ENCODE data around the gene ADGRV1.

DNA sequence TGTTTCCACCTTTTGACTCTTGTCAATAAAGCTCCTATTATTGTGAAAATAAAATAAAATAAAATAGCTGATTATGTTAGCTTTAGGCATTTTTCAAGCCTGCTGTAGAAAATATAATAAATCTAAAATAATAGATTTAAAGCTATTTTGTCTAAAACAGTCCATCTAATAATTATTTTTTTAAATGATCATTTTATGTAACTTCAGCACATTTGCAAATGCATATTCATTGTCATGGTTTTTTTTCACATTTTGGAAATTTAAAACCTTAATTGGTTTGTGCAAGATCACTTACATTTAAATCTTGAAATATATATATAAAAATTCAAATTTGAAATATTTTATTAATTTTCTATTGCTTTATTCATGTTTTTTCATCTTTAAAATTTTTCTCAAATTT, 159.8 kb downstream of the ADGRV1 start:
- TF ChIP-seq, protein P1, sequence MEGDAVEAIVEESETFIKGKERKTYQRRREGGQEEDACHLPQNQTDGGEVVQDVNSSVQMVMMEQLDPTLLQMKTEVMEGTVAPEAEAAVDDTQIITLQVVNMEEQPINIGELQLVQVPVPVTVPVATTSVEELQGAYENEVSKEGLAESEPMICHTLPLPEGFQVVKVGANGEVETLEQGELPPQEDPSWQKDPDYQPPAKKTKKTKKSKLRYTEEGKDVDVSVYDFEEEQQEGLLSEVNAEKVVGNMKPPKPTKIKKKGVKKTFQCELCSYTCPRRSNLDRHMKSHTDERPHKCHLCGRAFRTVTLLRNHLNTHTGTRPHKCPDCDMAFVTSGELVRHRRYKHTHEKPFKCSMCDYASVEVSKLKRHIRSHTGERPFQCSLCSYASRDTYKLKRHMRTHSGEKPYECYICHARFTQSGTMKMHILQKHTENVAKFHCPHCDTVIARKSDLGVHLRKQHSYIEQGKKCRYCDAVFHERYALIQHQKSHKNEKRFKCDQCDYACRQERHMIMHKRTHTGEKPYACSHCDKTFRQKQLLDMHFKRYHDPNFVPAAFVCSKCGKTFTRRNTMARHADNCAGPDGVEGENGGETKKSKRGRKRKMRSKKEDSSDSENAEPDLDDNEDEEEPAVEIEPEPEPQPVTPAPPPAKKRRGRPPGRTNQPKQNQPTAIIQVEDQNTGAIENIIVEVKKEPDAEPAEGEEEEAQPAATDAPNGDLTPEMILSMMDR (IDR thresholded peaks at IDR 0.05) = no peak
- TF ChIP-seq POLR2AphosphoS5 (IDR thresholded peaks at IDR 0.05) = no peak

Measured in prostate gland (tissue), 2 donors.